ENCODE data around the gene TSPAN2.

TSPAN2 gene

DNA sequence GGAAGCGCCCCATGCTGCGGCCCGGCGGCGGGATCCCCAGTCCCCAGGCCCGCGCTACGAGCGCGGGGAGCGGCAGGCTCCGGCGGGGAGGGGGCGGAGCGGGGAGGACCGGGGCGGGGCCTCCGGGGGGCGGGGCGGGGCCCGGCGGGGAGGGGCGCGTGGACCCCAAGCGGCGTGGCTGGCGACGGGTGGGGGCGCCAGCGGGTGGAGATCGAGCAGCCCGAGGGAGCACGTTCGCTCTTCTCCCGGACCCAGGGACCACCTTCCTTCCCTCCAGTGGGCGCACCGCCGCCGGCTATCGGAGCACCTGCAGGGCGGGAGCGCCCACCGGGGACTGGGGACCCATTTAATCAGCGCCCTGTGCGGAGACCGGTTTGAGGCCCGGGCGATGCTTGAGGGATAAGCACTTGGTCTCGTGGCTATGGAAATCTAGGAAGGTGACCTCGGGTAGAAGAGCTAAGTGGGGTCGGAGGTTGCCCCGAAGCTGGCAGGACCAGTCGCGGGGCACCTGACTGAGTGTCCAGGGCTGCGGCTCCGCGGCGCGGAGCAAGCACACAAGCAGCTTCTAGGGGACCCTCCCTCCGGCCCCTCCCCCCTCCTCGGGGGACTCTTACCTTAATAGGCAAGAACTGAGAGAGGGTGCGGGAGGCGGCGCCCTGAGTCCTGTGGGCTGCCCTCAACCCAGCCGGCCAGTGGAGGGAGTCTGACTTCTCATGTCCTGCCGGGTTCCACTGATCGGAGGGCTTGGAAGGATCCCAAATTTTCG, at the start of gene TSPAN2:
Gene TSPAN2 (minus strand): TSS at position 84 of the 766 bp plus-strand sequence. CDS start 71 bp downstream, at position 13.
- DNase-seq = no peak

DNA sequence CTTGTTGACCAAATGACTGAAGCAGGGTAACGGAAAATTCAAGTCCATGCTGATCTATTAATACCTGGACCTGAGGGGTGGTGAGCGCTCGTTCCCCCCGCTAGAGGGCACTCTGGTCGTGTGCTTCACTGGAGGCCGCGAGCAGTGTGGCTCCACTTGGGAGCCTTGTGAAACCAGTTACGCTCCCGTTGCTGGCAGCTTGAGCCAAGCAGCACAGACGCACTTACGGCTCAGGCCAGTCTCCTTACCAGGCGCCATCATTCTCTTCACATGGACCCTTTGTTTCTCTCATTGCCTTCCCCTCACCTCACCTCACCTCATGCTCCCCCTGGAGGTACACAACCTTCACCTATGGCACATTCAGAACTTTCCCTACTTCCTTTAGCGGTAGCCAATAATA, 49.7 kb upstream of the TSPAN2 start:
- DNase-seq = peak; percentile 68

DNA sequence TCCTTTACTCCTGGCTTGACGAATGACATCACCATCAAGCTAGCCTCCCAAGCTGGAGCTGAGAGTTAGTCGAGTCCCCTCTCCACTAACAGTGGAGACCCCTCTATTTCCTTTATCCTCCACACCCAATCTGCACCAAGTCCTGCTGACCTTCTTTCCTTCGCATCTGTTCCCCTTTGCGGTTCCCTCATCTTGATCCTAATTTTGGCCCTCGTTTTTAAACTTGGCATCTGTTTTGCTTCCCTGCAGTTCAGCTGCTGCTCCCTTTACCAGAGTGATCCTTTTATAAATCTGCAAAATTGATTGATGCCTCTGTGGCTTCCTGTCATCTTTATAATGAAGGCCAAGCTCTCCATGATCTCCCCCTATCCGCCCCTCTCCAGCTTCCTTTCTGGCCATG, 49.0 kb upstream of the TSPAN2 start:
- no peak for DNase-seq

DNA sequence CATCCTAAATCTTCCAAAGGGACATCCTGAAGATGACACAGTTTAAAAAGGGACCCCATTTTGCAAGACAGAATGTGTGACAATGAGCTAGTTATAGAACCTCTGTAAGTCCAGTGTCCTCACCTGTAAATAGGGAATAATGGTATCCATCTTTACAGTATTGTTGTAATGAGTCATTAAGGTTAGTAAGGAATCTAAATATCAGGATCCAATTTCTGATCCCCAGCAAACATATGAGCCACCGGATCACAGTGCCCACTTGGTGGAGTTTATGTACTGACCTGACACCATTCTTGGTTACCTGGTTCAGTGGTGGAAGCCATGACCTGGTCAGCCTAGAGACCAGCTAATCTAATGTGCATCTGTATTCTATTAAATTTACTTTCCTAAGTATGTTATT, 47.9 kb upstream of the TSPAN2 start:
- DNase-seq = no peak

DNA sequence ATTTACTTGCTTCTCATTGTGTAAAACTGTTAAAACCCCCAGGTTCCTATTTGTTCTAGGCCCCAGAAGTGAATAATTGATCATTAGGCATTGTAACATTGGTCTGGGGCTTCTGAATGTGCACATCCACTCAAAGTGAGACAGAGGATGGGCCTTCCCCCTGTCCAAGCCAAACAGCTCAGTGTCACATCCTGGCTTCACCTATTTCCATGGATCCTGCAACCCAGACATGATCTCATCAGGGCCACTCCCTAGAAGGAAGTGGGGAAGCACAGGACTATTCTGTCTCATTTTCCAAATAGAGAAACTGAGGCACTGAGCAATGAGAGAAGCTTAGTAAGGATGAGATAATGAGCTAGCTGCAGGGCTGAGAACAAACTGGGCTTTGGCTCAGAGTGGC, 47.4 kb upstream of the TSPAN2 start:
- no peak for DNase-seq

DNA sequence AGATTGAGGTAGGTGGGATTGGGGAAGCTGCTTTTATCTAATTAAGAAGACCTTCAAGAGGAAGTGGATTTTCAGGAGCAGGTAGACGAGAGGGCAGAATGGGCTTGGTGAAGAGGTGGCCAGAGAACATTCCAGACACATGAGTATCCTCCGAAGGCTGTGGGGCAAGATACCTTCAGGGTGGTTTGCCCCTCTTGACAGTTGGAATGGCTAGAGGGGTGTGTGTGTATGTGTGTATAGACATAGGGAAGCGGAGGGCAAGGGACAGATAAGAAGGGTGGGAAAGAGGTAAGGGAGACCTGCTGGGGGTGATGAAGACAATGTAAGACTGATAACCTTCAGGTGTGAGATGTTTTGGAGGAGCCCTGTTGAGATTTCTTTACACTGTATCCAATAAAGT, 46.8 kb upstream of the TSPAN2 start:
- no peak for DNase-seq

DNA sequence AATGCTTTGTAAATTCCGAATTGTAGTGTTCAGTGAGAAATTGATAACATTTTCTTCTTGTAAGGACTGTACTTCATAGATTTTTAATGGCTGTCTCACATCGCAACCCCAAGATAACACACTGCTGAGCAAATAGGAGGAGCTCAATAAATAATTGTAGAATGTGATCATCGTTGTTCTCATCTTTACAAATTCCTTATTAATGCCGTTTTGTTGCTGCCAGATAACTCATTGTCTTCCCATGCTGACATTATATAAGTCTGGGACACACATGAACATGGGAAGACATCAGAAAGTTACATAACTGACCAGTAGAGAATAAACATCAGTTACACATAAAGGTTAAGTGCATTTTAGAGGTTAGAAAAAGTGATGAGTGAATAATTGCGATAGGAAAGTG, 46.4 kb upstream of the TSPAN2 start:
- DNase-seq = no peak

DNA sequence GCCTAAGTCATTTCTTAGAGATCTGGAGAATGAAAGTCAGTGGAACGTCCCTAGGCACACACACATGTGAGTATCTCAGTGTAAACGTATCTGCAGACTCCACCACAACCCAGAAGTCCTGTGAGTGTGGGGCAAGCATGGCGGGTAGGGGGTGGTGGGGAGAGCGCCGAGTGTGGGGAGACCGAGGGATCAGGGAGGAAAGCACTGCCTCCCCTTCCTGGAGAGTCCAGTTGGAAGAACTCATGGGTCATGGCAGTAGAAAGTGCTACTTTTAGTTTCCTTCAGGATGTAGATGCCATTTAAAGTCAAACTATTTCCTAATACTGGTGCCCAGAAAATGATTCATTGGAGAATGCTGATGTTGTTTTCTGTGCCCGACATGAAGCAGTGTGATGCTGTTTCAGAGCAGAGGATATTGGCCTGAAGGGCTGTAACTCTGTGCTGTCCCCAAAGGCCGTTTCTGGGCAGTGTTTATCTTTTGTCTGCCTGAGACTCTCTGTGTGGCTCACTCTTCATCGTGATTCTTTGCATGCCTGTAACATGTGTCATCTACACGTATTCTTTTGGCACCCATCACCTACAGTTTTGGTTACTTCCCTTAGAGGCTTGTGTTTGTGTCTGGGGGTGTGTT, 45.7 kb upstream of the TSPAN2 start:
- no peak for DNase-seq

DNA sequence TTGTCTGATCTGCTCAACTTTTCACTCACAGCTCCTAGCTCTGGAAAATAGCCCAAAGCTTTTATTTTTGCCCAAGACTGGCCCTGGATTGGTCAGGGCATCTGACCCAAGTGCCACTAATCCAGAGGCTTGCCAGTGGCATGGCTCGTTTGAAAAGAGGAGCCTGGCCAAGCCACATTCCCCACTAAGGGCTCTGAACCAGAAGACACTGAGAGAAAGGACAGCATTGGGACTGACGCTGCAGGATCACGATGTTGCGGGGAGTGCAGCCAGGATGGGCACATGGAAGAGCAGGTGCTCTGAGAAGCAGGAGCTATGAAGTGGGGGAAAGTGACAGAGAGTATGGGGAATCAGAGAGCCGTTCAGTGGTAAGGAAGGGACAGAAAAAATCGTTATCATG, 44.9 kb upstream of the TSPAN2 start:
- no peak for DNase-seq

DNA sequence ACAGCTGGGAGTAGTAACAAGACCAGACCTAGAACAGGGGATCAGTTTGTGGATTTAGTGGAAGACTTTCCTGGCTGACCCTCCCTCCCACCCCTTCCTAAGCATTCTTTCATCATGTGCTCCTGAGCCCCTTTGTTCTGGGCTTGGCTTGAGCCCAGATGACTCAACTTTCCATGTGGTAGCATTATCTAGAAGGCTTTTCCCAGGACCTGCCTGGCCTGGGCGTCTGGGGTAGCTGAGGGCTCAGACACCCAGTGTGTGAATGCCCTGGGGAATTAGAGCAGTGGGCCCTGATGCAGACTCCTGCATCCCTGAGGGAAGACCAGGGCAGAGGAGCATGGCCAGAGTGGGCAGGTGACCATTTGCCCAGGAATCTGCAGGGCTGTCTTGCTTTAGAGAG, 44.1 kb upstream of the TSPAN2 start:
- DNase-seq = no peak

DNA sequence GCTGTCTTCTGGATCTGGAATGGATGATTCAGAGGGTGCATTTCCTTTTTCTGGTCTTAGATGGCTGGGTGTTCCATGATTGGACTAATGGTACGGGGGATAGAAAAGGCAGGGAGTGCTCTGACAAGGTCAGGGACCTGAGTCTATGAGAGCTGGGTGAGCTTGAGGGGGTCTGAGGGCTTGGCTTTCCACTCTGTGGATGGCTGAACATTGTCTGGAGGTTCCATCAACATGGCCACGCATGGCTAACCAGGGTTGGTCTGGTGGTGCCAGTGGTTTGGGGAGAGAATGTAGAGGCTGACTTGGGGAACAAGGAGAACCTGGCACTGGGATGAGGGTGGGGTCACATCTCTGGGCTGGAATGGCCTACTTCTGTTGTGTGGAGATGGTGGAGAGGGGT, 41.5 kb upstream of the TSPAN2 start:
- no peak for DNase-seq

DNA sequence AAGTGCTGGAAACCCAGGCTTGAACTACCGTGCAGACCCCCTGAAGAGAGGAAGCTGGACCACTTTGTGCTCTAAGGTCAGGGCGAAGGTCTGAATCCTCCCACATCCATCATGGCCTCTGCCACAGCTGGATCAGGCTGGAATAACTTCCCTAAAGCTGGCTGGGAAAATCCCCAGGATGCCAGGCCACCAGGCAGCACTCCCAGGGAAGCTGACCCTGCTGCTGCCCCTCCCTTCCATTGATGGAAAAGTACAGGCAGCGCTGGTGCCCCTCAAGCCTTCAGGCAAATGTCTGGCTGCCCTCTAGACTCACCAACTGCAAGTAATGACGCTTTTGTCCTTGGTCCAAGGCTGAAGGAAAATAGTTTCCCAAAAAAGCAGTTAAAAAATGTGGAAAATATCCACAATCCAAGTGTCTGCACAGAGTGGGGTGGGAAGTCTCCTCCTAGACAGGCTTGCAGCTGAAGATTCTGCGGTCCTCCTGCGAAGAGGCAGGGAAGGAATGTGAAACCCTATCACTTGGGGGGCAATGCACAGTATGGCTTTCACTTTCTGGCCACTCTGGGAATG, 39.9 kb upstream of the TSPAN2 start:
- no peak for DNase-seq

DNA sequence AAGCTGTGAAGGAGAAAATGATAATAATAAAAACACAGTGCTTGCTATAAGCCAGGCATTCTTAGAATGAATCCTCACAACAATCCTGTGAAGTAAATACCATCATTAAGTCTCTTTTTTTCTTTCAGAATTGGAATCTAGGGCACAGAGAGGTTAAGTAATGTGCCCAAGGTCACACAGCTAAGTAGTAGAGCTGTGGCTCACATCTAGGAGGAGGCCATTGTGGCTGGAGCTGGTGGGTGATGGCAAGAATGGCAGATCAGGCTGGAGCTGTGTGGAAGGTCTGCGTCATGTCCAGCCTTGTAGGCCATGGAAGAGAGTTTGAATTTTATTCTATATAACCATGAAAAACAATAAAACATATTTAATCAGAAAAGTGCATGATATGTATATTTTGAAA, 38.2 kb upstream of the TSPAN2 start:
- DNase-seq = no peak

DNA sequence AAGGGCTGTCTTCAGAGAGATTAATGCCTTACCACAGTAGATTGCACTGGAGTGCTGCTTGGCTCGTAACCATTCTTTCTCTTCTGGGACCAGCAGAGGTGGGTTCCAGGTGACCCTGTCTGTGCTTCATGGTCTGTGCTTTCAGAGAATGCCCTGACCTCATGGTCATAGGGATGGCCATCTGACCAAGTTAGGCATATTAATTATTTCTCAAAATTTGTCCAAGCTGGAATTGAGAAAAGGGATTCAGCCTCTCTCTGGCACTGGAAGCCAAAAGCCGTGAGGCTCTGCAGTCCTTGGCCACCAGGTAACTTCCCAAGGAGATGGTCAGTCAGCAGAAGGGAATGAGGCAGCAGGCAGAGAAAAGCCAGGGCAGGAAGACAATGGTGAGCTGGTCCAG, 37.2 kb upstream of the TSPAN2 start:
- no peak for DNase-seq

DNA sequence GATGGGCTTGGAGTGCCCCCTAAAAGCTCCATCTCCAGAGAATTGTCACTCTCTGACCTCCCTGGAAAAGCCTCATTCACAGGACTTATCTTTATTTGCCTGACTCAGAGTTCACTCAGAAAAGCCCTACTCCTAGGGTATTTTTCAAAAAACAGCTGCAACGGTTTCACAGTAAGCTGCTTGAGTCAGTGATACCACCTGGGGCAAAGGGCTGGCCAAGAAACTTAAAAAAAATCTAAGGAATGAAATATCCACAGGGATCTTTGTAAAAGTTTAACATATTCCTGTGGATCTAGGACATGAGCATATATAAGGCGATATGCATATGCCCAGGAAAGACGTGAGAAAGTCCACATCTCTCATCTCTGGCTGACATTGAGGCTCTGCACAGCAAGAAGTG, 33.8 kb upstream of the TSPAN2 start:
- no peak for DNase-seq

DNA sequence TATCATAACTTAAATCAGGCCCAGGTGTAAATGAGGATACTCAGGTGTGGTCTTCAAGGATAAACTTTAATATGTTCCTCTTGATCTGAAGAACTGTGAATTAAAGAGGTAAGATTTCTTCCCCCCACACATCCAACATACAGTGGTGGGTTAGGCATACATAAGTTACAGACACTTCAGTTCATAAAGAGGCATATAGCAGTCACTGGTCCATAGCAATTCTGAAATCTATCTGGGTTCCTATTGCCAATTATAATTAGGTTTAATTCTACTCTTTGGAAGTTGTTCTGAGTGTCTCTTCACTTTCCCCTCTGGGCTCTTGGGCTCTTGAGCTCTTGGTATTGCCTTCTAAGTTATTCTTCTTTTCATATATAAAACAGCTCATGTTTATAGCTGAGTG, 32.5 kb upstream of the TSPAN2 start:
- no peak for DNase-seq

DNA sequence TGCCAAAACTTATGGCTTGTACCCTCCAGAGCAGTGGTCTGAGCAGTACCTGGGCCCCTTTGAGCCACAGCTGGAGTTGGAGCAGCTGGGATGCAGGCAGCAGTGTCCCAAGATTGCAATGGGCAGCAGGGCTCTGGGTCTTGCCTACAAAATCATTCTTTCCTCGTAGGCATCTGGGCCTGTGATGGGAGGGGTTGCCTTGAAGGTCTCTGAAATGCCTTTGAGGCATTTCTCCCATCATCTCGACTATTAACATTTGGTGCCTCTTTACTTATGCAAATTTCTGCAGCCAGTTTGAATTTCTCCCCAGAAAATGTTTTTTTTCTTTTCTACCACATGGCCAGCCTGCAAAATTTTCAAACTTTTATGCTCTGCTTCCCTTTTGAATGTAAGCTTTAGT, 31.0 kb upstream of the TSPAN2 start:
- no peak for DNase-seq

DNA sequence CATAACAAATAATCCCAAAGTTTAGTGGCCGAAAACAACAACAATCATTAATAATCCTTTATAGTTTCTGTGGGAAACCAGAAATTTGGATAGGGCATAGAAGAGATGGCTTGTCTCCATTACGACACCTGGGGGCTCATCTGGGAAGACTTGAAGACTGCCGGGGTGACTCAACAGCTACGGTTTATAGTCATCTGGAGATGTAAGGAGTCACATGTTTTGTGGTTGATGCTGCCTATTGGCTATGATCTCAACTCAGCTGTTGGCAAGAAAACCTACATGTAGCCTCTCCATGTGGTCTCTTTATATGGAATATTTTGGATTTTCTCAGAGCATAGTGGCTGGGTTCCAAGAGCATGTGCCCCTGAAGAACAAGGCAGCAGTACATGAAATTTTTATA, 29.3 kb upstream of the TSPAN2 start:
- DNase-seq = no peak

DNA sequence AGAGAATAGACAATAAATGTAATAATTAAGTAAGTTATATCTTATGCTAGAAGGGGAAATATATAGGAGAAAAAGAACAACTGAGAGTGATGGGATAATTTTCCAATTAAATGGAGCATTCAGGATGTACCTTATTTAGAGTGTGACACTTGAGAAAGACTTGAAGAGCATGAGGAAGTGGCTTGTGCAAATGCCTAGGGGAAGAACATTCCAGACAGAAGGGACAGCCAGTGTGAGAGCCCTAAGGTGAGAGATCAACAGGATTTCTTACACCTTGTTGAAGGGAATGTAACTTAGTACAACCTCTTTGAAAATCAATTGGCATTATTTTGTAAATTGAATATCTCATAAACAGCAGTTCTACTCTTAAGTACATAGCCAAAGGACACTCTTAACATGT, 28.8 kb upstream of the TSPAN2 start:
- no peak for DNase-seq

DNA sequence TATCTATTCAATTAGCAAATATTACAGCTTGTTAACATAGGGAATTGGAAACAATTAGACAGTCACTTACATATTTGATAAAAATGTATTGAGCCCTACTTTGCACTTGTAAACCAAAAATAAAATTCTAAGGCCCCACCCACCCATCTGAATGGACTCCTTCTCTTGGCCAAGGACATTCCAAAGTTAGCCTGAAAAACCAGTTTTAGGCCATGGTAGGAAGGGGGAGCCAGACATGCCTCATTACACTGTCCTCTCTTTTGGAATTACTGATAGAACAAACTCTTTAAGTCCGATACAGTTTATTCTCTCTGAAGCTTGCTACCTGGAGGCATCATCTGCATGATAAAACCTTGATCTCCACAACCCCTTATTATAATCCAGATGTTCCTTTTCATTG, 28.0 kb upstream of the TSPAN2 start:
- DNase-seq = no peak

DNA sequence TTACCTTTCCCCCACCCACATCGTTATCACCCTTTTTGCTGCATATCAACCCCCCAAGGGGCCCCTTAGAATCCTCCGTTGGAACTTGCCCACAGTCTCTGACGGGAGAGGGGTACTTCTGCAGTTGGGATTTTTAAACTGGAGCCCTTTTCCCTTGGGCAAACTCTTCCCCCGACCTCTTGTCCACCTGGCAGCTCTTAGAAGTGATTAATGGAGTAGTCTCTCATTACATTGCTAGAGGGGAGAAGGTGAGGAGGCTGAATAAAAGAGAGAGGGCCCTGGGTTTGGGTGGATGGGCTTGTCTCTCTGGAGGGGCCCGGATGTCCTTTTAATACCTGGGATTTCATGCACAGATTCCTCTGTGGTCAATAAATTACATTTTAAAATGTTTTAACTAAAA, 27.2 kb upstream of the TSPAN2 start:
- DNase-seq = no peak

DNA sequence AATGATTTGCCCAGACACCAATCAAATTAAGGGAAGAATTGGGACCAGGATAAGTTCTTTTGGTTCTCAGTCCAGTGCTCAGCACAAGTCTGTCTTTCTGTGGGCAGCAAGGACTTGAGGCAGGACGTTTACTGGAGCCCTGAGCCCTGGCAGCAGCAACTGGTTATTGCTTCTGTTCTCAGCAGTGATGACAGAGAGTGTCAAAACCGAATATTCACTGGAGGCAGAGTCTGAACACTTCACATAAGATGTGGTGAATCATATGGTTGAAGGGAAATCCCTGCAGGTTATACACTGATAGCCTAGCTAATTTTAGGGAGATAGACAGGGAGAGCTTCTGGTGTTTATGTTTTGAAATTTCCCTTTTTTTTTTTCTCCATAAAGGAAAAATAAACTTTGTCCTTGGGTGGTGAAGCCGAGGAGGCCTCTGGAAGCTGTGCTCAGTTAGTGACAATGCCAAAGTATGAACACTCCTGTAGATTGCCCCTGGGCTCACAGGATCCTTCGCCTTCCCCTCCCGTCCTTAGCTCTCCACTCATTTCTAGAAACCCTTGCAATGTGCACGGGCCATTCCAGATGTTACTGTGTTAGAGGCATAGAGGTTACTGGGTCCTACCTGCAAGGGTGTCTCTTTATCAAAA, 26.3 kb upstream of the TSPAN2 start:
- DNase-seq = no peak

DNA sequence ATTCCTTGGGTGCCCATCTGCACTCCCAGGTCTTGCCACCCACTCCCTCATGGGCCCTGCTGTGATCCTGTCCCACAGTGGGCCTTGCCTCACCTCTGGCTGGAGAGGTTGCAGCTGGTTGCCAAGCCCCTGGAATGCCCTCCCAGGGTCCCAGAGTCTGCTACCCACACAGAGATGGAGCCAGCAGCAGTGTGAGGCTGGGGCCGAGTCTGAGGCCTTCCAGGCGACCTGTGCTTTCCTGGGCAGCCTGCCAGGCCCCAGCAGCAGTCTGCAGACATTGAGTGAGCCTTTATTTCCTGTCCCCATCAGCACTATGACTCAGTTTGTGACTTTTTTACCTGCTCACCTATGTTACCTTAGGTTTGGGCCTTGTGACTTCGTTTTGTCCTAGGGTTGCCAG, 25.0 kb upstream of the TSPAN2 start:
- peak; percentile 26 for DNase-seq

DNA sequence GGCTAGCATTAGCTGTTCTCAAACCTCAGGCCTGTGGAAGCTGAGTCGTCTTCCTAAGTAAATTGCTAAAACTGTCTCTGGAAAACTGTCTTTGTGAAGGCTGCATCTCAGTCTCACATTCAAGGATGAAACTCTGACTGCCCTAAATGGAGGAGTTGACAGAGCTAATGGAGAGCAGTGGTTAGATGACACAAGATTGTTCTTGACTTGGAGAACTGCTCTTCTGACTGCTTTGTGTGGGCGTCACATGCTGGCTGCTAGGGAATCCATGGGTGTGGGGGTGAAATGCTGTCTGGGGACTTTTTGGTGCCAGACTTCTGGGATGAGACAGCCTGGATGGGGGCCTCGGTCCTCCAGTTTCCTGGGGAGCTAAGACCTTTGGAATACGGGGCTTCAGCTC, 24.5 kb upstream of the TSPAN2 start:
- DNase-seq = no peak
